ENCODE data around the gene MYBPHL.

Gene MYBPHL

GRCh38 chr1:109268431-109269211 lies 38.2 kb downstream of the MYBPHL start (continued):
- no peak for TF ChIP-seq ZNF776 (tag by site-specific recombination; IDR thresholded peaks at IDR 0.05; ENCODE audit: borderline replicate concordance)
- TF ChIP-seq, protein P1, sequence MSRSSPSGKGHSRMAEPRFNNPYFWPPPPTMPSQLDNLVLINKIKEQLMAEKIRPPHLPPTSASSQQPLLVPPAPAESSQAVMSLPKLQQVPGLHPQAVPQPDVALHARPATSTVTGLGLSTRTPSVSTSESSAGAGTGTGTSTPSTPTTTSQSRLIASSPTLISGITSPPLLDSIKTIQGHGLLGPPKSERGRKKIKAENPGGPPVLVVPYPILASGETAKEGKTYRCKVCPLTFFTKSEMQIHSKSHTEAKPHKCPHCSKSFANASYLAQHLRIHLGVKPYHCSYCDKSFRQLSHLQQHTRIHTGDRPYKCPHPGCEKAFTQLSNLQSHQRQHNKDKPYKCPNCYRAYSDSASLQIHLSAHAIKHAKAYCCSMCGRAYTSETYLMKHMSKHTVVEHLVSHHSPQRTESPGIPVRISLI (tag by site-specific recombination; IDR thresholded peaks at IDR 0.05): no peak
- TF ChIP-seq ZNF132 (tag by site-specific recombination; IDR thresholded peaks at IDR 0.05; ENCODE audit: borderline replicate concordance): no peak
- no peak for TF ChIP-seq ZNF48 (tag by site-specific recombination; IDR thresholded peaks at IDR 0.05)
- no peak for TF ChIP-seq ZNF394 (tag by site-specific recombination; IDR thresholded peaks at IDR 0.05; ENCODE audit: borderline replicate concordance)

- Histone ChIP-seq H3K4me1 (ENCODE audit: control insufficient read depth, insufficient read depth, low read length) (no peaks in the 10 kb centered on the region), H3K27ac (ENCODE audit: extremely low read depth, low read depth, low read length) (no peak overlapping the region), H3K9me3 (ENCODE audit: control insufficient read depth, insufficient read depth, low read depth, low read length) (no peaks in the 10 kb centered on the region), H3K4me3 (ENCODE audit: low read depth, low read length) (no peak overlapping the region), H3K36me3 (ENCODE audit: control insufficient read depth in 2 of 2, insufficient read depth in 1 of 2, low read length in 2 of 2) (peaks cover 0 to 94% of the 10 kb centered on the region in 2 experiments; a peak in 1 of 3 replicates)
- POLR2A ChIA-PET: interaction anchor here (0.8 kb wide), 1 partner anchor 18 kb away, joined by 3 read pairs; no protein-coding TSS in a partner anchor
- TF ChIP-seq, protein P2, sequence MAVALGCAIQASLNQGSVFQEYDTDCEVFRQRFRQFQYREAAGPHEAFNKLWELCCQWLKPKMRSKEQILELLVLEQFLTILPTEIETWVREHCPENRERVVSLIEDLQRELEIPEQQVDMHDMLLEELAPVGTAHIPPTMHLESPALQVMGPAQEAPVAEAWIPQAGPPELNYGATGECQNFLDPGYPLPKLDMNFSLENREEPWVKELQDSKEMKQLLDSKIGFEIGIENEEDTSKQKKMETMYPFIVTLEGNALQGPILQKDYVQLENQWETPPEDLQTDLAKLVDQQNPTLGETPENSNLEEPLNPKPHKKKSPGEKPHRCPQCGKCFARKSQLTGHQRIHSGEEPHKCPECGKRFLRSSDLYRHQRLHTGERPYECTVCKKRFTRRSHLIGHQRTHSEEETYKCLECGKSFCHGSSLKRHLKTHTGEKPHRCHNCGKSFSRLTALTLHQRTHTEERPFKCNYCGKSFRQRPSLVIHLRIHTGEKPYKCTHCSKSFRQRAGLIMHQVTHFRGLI (tag by site-specific recombination; IDR thresholded peaks at IDR 0.05): peak; percentile 86
- TF ChIP-seq ZNF776 (tag by site-specific recombination; IDR thresholded peaks at IDR 0.05; ENCODE audit: borderline replicate concordance): no peak
- CTCF ChIA-PET: no interaction called here
These were observed 39.0 kb downstream of the MYBPHL start for GRCh38 chr1:109267743-109268300.

GRCh38 chr1:109266965-109267364 lies 39.8 kb downstream of the MYBPHL start:
- H3K9me3 ChIP-seq (ENCODE audit: control insufficient read depth, insufficient read depth, low read depth, low read length): no peaks in the 10 kb centered on the region
- H3K4me1 ChIP-seq (ENCODE audit: control insufficient read depth, insufficient read depth, low read length): no peaks in the 10 kb centered on the region
- H3K36me3 ChIP-seq (ENCODE audit: control insufficient read depth in 2 of 2, insufficient read depth in 1 of 2, low read length in 2 of 2): peaks cover 0 to 94% of the 10 kb centered on the region in 2 experiments; a peak in 1 of 3 replicates
- ChIA-PET CTCF (interaction anchor here (0.7 kb wide), 1 partner anchor 195 kb away, joined by 4 read pairs; no protein-coding TSS in a partner anchor), POLR2A (no interaction called here)
- H3K27ac ChIP-seq (ENCODE audit: extremely low read depth, low read depth, low read length): no peak overlapping the region
- H3K4me3 ChIP-seq (ENCODE audit: low read depth, low read length): no peak overlapping the region
- no peak for TF ChIP-seq RBAK (tag by site-specific recombination; IDR thresholded peaks at IDR 0.05)
- no peak for TF ChIP-seq ZNF600 (tag by site-specific recombination; IDR thresholded peaks at IDR 0.05)
- TF ChIP-seq ZNF169 (tag by site-specific recombination; IDR thresholded peaks at IDR 0.05): no peak
- no peak for TF ChIP-seq KLF10 (tag by site-specific recombination; IDR thresholded peaks at IDR 0.05)
- TF ChIP-seq, protein P3, sequence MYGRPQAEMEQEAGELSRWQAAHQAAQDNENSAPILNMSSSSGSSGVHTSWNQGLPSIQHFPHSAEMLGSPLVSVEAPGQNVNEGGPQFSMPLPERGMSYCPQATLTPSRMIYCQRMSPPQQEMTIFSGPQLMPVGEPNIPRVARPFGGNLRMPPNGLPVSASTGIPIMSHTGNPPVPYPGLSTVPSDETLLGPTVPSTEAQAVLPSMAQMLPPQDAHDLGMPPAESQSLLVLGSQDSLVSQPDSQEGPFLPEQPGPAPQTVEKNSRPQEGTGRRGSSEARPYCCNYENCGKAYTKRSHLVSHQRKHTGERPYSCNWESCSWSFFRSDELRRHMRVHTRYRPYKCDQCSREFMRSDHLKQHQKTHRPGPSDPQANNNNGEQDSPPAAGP (tag by site-specific recombination; IDR thresholded peaks at IDR 0.05): no peak
- no peak for TF ChIP-seq ZNF837 (tag by site-specific recombination; IDR thresholded peaks at IDR 0.05)
- TF ChIP-seq ZNF768 (tag by site-specific recombination; IDR thresholded peaks at IDR 0.05): no peak

DNA sequence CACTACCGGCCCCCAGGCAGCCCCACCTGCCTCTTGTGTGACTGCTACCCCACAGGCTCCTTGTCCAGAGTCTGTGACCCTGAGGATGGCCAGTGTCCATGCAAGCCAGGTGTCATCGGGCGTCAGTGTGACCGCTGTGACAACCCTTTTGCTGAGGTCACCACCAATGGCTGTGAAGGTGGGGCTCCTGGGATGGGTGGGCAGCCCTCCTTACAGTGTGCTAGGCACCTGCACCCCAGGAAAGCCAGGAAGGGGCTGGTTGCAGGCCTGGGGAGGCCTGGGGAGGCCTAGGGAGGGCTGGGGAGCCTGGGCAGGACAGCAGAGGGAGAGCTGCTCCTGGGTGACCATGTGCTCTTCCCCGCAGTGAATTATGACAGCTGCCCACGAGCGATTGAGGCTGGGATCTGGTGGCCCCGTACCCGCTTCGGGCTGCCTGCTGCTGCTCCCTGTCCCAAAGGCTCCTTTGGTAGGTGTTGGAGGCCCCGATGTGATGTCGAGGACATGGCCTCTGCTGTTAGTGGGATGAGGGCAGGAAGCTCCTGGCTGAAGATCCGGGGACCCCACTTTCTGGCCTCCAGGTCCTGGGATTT lies 41.0 kb downstream of the MYBPHL start:
- Histone ChIP-seq H3K27ac (ENCODE audit: extremely low read depth, low read depth, low read length) (no peak overlapping the region), H3K4me1 (ENCODE audit: control insufficient read depth, insufficient read depth, low read length) (no peaks in the 10 kb centered on the region), H3K4me3 (ENCODE audit: low read depth, low read length) (no peak overlapping the region), H3K36me3 (ENCODE audit: control insufficient read depth in 2 of 2, insufficient read depth in 1 of 2, low read length in 2 of 2) (peaks cover 0 to 94% of the 10 kb centered on the region in 2 experiments; a peak in 1 of 3 replicates), H3K9me3 (ENCODE audit: control insufficient read depth, insufficient read depth, low read depth, low read length) (no peaks in the 10 kb centered on the region)
- ChIA-PET CTCF (interaction anchor here (0.6 to 4.5 kb wide), 5 partner anchors 11 to 266 kb away, joined by 3 to 42 read pairs (median 3); partner anchors contain the start of gene SORT1), POLR2A (no interaction called here)
- TF ChIP-seq ZXDB (tag by site-specific recombination; IDR thresholded peaks at IDR 0.05) (no peak), ZNF654 (tag by site-specific recombination; IDR thresholded peaks at IDR 0.05; ENCODE audit: low read depth) (no peak), GLI2 (tag by site-specific recombination; IDR thresholded peaks at IDR 0.05; ENCODE audit: borderline replicate concordance, low read depth) (no peak), ZNF621 (tag by site-specific recombination; IDR thresholded peaks at IDR 0.05) (no peak), MEIS1 (CRISPR knock-in tag; IDR thresholded peaks at IDR 0.05; ENCODE audit: borderline replicate concordance) (no peak), REST (tag by site-specific recombination; IDR thresholded peaks at IDR 0.05) (no peak), ZNF514 (tag by site-specific recombination; IDR thresholded peaks at IDR 0.05) (no peak)

Measured in HEK293 (cell line).